Measurements from ENCODE around the gene VRK3. TPM values are rescaled to one million over a fixed set of nuclear protein-coding genes. Genes with fewer than 3 reads are reported as not detected.
"Not testable (repeated sequence)": the region's sequence is repeated elsewhere in the genome, so short reads cannot be mapped to it uniquely, and the experiment has no call there.

Gene VRK3
- total RNA-seq, 2 donors from 2014 or later: 27.5 to 33.4 TPM

- TF ChIP-seq CTCF (IDR thresholded peaks at IDR 0.05): no peak
- H3K27me3 ChIP-seq (replicated peaks; ENCODE audit: insufficient read depth): no peaks in the 10 kb centered on the region
- H3K4me3 ChIP-seq: no peak overlapping the region
- no peaks in the 10 kb centered on the region for H3K9me3 ChIP-seq
- no peak overlapping the region for H3K27ac ChIP-seq
- DNase-seq (ENCODE audit: low spot score) (no peak), ATAC-seq (ENCODE audit: insufficient number of reproducible peaks, low FRiP score, low read depth) (no peak)
- H3K36me3 ChIP-seq: no peaks in the 10 kb centered on the region
- peaks cover 27 to 43% of the 10 kb centered on the region in 2 donors for H3K4me1 ChIP-seq (ENCODE audit: control insufficient read depth in 1 of 2, low read depth in 2 of 2)
Measured at GRCh38 chr19:49951806-49952478, 73.2 kb downstream of the VRK3 start.

- Histone ChIP-seq H3K4me1 (ENCODE audit: control insufficient read depth in 1 of 2, low read depth in 2 of 2) (peaks cover 27 to 43% of the 10 kb centered on the region in 2 donors), H3K27ac (no peak overlapping the region), H3K27me3 (replicated peaks; ENCODE audit: insufficient read depth) (no peaks in the 10 kb centered on the region), H3K36me3 (no peaks in the 10 kb centered on the region), H3K9me3 (no peaks in the 10 kb centered on the region), H3K4me3 (no peak overlapping the region)
- DNase-seq (ENCODE audit: low spot score): no peak
- ATAC-seq (ENCODE audit: insufficient number of reproducible peaks, low FRiP score, low read depth): no peak
- no peak for TF ChIP-seq CTCF (IDR thresholded peaks at IDR 0.05)
Measured at GRCh38 chr19:49950956-49951526, 74.1 kb downstream of the VRK3 start.

- H3K4me1 ChIP-seq (ENCODE audit: control insufficient read depth in 1 of 2, low read depth in 2 of 2): peaks cover 27 to 42% of the 10 kb centered on the region in 2 donors
- ATAC-seq (ENCODE audit: insufficient number of reproducible peaks, low FRiP score, low read depth) (no peak), DNase-seq (ENCODE audit: low spot score) (no peak)
- H3K27me3 ChIP-seq (replicated peaks; ENCODE audit: insufficient read depth): no peaks in the 10 kb centered on the region
- H3K4me3 ChIP-seq: no peak overlapping the region
- no peak for TF ChIP-seq CTCF (IDR thresholded peaks at IDR 0.05)
- H3K36me3 ChIP-seq: no peaks in the 10 kb centered on the region
- H3K27ac ChIP-seq: no peak overlapping the region
- no peaks in the 10 kb centered on the region for H3K9me3 ChIP-seq
Measured at GRCh38 chr19:49950590-49950948, 74.6 kb downstream of the VRK3 start.

GRCh38 chr19:49949742-49950589, 75.2 kb downstream of the VRK3 start:
- no peak for TF ChIP-seq CTCF (IDR thresholded peaks at IDR 0.05)
- Histone ChIP-seq H3K4me3 (no peak overlapping the region), H3K27ac (no peak overlapping the region), H3K27me3 (replicated peaks; ENCODE audit: insufficient read depth) (no peaks in the 10 kb centered on the region), H3K9me3 (no peaks in the 10 kb centered on the region), H3K36me3 (no peaks in the 10 kb centered on the region), H3K4me1 (ENCODE audit: control insufficient read depth in 1 of 2, low read depth in 2 of 2) (peaks cover 22 to 36% of the 10 kb centered on the region in 2 donors)
- no peak for DNase-seq (ENCODE audit: low spot score)
- no peak for ATAC-seq (ENCODE audit: insufficient number of reproducible peaks, low FRiP score, low read depth)

- no peaks in the 10 kb centered on the region for H3K27me3 ChIP-seq (replicated peaks; ENCODE audit: insufficient read depth)
- ATAC-seq (ENCODE audit: insufficient number of reproducible peaks, low FRiP score, low read depth) (no peak), DNase-seq (ENCODE audit: low spot score) (no peak)
- H3K9me3 ChIP-seq: no peaks in the 10 kb centered on the region
- no peak overlapping the region for H3K4me3 ChIP-seq
- no peak for TF ChIP-seq CTCF (IDR thresholded peaks at IDR 0.05)
- peaks cover 0 to 3% of the 10 kb centered on the region in 2 donors for H3K4me1 ChIP-seq (ENCODE audit: control insufficient read depth in 1 of 2, low read depth in 2 of 2)
- H3K27ac ChIP-seq: no peak overlapping the region
- no peaks in the 10 kb centered on the region for H3K36me3 ChIP-seq
Measured at GRCh38 chr19:49946415-49946814, 78.8 kb downstream of the VRK3 start.

- ATAC-seq (ENCODE audit: insufficient number of reproducible peaks, low FRiP score, low read depth); H3K4me3 ChIP-seq; H3K27ac ChIP-seq; H3K36me3 ChIP-seq; H3K27me3 ChIP-seq (replicated peaks; ENCODE audit: insufficient read depth); H3K4me1 ChIP-seq (ENCODE audit: control insufficient read depth in 1 of 2, low read depth in 2 of 2); DNase-seq (ENCODE audit: low spot score); H3K9me3 ChIP-seq: not testable (repeated sequence)
Measured at GRCh38 chr19:49944567-49944966, 80.6 kb downstream of the VRK3 start.
